Measurements from ENCODE around the gene AGPS.

The AGPS gene

DNA sequence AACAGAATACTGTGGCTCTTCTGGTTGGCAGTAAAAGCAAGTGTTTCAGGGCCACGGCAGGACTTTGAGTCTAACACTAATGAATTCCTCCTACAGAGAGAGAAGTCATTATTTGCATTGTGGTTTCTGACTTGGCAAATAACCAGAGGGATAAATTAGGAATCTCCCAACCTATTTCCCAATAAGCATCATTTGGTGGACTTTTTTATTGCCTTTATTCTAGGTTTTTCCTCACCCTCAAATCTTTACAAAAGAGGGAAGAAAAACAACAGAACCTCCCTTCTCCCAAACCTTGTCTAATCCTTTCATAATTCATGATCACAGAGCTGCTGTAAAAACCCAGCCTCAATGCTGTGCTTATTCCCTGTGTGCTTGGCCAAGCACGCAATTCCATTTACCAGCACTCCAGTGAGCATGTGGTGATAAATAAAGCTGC lies 179.7 kb downstream of the AGPS start:
- DNase-seq (ENCODE audit: extremely low read depth, low read depth) = no peak
- TF ChIP-seq, protein P1, sequence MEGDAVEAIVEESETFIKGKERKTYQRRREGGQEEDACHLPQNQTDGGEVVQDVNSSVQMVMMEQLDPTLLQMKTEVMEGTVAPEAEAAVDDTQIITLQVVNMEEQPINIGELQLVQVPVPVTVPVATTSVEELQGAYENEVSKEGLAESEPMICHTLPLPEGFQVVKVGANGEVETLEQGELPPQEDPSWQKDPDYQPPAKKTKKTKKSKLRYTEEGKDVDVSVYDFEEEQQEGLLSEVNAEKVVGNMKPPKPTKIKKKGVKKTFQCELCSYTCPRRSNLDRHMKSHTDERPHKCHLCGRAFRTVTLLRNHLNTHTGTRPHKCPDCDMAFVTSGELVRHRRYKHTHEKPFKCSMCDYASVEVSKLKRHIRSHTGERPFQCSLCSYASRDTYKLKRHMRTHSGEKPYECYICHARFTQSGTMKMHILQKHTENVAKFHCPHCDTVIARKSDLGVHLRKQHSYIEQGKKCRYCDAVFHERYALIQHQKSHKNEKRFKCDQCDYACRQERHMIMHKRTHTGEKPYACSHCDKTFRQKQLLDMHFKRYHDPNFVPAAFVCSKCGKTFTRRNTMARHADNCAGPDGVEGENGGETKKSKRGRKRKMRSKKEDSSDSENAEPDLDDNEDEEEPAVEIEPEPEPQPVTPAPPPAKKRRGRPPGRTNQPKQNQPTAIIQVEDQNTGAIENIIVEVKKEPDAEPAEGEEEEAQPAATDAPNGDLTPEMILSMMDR (IDR thresholded peaks at IDR 0.05; ENCODE audit: low read depth, low read length, missing control alignments) = no peak
- no peak overlapping the region for H3K4me3 ChIP-seq (replicated peaks; ENCODE audit: low read depth, low read length)

DNA sequence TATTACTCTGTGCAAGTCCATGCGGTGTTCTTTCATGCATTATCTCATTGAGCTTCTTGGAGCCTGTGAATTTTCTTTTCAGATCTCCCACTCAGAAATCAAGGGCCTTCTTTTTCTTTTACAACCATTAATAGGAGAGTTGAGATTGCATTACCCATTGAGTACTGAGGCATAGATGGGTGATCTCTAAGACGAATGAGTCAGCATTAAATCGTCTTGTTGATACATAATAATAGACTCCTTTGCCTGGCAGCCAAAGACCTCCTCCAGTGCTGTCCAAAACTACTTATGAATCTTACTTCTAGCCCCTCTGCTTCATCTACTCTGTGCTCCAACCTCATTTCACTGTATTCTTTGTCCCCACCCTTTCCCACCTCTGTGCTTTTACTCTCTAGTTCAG lies 180.5 kb downstream of the AGPS start:
- DNase-seq (ENCODE audit: extremely low read depth, low read depth) = no peak
- no peak overlapping the region for H3K4me3 ChIP-seq (replicated peaks; ENCODE audit: low read depth, low read length)
- TF ChIP-seq, protein P1 (IDR thresholded peaks at IDR 0.05; ENCODE audit: low read depth, low read length, missing control alignments) = no peak

DNA sequence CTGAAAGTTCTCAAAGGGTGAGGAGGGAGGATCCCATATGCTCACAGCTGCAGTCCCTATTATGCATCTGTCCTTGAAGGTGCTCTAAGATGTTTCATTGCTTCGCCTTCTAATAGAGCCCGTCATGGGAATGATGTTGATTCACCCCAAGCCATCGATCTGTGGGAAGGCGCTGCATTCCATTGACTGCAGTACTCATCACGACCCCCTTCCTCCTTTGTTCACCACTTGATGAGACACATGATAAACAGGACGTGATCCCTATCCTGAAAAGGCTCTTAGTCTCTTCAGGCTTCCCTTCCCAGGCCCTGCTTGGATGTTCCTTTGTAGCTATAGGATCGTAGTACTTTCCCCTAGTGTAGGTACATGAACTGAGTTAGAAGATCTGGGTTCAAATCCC lies 181.8 kb downstream of the AGPS start:
- H3K4me3 ChIP-seq (replicated peaks; ENCODE audit: low read depth, low read length) = no peak overlapping the region
- TF ChIP-seq, protein P1 (IDR thresholded peaks at IDR 0.05; ENCODE audit: low read depth, low read length, missing control alignments) = no peak
- DNase-seq (ENCODE audit: extremely low read depth, low read depth) = no peak

DNA sequence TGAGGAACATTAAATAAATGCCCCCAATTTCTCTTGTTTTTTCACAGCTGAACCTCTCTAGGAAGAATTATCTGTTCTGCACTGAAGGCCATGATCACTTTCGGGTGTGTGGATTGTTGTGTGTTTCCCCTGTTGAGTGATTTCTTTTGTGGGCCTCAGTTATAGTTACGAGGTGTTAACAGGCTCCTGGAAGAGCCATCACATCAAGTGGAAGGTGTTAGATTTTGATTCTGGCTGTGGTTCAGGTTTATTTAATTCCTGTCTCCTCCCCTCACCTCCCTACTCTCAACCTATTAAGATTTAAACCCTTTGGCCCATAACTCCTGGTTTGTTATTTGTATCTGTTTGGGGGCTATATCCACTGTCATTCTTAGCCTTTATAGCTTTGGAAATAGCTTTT lies 182.8 kb downstream of the AGPS start:
- H3K4me3 ChIP-seq (replicated peaks; ENCODE audit: low read depth, low read length) = no peak overlapping the region
- TF ChIP-seq, protein P1 (IDR thresholded peaks at IDR 0.05; ENCODE audit: low read depth, low read length, missing control alignments) = no peak
- DNase-seq (ENCODE audit: extremely low read depth, low read depth) = no peak

DNA sequence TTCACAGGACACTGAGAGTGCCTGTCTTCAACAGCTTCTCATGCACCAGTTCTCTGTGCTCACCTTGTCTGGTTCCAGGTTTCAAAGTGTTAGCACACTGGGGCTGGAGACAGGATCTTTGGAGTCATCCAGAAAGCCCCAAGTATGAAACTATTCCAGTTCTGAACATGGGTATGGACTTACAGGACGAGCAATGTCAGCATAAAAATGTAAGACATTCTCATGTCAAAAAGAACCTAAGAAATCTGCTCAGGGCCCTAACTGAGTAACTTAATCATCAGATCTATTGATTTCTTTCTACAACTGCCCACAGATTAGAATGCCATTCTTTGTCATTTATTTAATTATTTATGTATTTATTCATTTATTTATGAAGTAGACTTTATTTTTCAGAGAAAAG lies 184.5 kb downstream of the AGPS start:
- no peak for DNase-seq (ENCODE audit: extremely low read depth, low read depth)
- TF ChIP-seq, protein P1 (IDR thresholded peaks at IDR 0.05; ENCODE audit: low read depth, low read length, missing control alignments) = no peak
- no peak overlapping the region for H3K4me3 ChIP-seq (replicated peaks; ENCODE audit: low read depth, low read length)

DNA sequence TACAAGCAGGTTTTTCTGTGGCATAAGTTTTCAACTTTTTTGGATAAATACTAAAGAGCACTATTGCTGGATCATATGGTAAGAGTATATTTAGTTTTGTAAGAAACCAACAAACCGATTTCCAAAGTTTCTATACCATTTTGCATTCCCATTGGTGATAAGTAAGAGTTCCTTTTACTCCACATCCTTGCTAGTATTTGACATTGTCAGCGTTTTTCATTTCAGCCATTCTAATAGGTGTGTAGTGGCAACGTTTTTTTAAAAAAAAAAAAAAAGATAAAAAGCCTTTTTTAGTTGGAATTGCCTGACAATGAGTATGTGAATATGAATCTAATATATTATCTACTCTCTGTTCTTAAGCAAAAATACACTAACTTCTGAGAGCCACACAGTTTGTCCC lies 185.9 kb downstream of the AGPS start:
- no peak for DNase-seq (ENCODE audit: extremely low read depth, low read depth)
- TF ChIP-seq, protein P1 (IDR thresholded peaks at IDR 0.05; ENCODE audit: low read depth, low read length, missing control alignments) = no peak
- no peak overlapping the region for H3K4me3 ChIP-seq (replicated peaks; ENCODE audit: low read depth, low read length)

DNA sequence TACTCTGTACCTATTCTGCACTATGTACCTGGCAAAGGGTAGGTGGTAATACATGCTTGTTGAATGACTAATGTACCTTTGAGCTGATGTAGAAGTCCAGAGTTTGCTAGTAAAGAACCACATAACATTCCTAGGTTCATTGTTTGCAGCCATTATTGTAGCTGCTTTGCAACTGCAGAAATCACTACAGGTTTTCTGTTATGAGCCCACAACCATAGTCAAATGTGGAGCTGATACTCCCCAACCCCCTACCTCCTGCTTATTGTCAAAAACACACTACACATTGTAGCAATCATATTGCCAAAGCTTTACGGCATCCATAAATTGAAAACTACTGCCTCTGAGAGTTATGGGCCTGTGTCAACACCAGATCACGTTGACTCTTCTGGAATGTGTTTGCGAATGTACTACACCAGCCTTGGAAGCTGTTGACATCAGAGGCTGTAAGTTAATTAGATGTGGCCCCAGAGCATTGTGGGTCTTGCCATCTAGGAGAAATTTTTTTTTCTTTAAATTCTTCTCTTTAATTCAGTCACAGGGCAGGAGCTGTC lies 187.0 kb downstream of the AGPS start:
- no peak overlapping the region for H3K4me3 ChIP-seq (replicated peaks; ENCODE audit: low read depth, low read length)
- DNase-seq (ENCODE audit: extremely low read depth, low read depth) = no peak
- TF ChIP-seq, protein P1 (IDR thresholded peaks at IDR 0.05; ENCODE audit: low read depth, low read length, missing control alignments) = no peak
